Heart left ventricle (tissue), 13 donors: ENCODE measurements around the gene HSPBP1.

Experiments
- POLR2A ChIP-seq, 2 donors: fragments of 450-650 bp; IDR thresholded peaks; one replicate each; pipeline ENCODE4 v1.6.1; 2017; ENCODE audit warnings: antibody characterized with exemption in 2 of 2, mild to moderate bottlenecking in 2 of 2, moderate library complexity in 2 of 2
- TF ChIP-seq, protein P1 (sequence below), 12 donors: fragments of 200-600 bp; sonication (generic) in 4 of 12; IDR thresholded peaks; one replicate each; pipeline versions ENCODE4 v1.5.0 to v1.8.0; 2018 to 2022; ENCODE audit warnings: antibody characterized with exemption in 12 of 12, mild to moderate bottlenecking in 5 of 12
- donor health status: ischemic (EF 13 %, LVEDD 7.1; RV severe dilation, severe dysfunction).
- donor health status: DM: no; HTN: yes; CAD: no.
- donor health status: DM: no; HTN: no; CAD: no.
- donor health status: ischemic (EF 25% LVEDD 6.9; RV normal size, moderate dysfunction).
- donor health status: ischemic (EF 25% LVEDD 5.7; RV mildly dilated, moderate dysfunction).
- donor health status: ischemic (EF 35%, LVEDD 5.7; RV mildly dilated, moderate dysfunction).
- donor health status: nonischemic (EF 11% LVEDD 7.7; RV severe dilation, severe dysfunction).
- donor health status: DM: yes; HTN: yes; CAD: no.
- donor health status: PGD.
- donor health status: ischemic (EF 29% LVEDD 5.4; RV normal size, mild dysfunction).
- donor health status: nonischemic (EF 23%, LVEDD 6.1; RV moderate dilation, normal function).

DNA sequence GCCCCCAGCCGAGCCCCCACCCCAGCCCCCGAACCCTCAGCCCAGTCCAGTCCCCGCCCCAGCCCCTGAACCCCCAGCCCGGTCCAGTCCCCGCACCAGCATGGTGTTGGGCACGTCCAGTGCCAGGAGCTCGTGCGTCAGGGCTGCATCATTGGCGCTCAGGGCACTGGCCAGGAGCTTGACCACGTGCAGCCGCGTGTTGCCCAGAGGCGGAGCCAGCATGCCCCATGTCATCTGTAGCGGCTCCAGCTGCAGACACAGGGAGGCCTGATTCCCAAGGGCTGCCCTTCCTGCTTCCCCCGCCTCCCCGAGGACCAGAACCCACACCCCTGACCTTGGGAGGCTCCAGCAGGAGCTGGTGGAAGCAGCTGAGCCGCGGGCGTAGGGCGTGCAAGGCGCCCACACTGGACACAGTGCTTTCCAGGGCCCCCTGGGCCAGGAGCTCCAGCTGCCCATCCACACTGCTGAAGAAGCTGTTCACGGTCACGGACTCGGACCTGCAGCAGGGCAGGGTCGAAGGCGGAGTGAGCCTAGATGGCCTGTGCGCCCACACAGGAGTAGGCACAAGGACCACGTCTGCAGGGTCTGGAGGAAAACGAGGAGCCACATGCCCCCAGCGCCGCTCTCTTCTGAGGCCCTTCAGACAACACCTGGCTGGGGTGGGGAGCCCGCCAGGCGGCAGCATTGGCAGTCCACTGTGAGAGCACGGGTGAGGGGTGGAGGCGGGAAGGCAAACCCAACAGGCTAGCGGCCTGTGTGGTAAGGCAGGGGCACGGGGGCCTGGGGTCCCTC, 38.6 kb downstream of the HSPBP1 start:
- TF ChIP-seq POLR2A (IDR thresholded peaks at IDR 0.05) = no peak
- TF ChIP-seq, protein P1, sequence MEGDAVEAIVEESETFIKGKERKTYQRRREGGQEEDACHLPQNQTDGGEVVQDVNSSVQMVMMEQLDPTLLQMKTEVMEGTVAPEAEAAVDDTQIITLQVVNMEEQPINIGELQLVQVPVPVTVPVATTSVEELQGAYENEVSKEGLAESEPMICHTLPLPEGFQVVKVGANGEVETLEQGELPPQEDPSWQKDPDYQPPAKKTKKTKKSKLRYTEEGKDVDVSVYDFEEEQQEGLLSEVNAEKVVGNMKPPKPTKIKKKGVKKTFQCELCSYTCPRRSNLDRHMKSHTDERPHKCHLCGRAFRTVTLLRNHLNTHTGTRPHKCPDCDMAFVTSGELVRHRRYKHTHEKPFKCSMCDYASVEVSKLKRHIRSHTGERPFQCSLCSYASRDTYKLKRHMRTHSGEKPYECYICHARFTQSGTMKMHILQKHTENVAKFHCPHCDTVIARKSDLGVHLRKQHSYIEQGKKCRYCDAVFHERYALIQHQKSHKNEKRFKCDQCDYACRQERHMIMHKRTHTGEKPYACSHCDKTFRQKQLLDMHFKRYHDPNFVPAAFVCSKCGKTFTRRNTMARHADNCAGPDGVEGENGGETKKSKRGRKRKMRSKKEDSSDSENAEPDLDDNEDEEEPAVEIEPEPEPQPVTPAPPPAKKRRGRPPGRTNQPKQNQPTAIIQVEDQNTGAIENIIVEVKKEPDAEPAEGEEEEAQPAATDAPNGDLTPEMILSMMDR (IDR thresholded peaks at IDR 0.05) = no peak
